CD4-positive, alpha-beta memory T cell (primary cell): ENCODE measurements around the gene CEP152. TPM values are rescaled to one million over a fixed set of nuclear protein-coding genes. Genes with fewer than 3 reads are reported as not detected.

Source experiments
- CTCF ChIA-PET: fragments of 350-600 bp; sonication (Branson Sonifier 250); formaldehyde crosslinking; loops from one replicate; lab custom pipeline; 2021; ENCODE audit warnings: inconsistent platforms; ENCODE audit not compliant: partially characterized antibody; lab: Charles Lee
- POLR2A ChIA-PET: fragments of 350-600 bp; sonication (Branson Sonifier 250); formaldehyde crosslinking; loops from one replicate; lab custom pipeline; 2021; ENCODE audit not compliant: partially characterized antibody; lab: Charles Lee
- DNase-seq, 5 donors: peaks; one replicate each; pipeline versions ENCODE4 v3.0.0 to v3.0.0-alpha.2; 2020 to 2022; ENCODE audit warnings: mixed read lengths in 1 of 5
- H3K27ac ChIP-seq: one replicate; pipeline ENCODE4 v1.7.0; 2013; ENCODE audit warnings: low read depth, low read length
- H3K27me3 ChIP-seq: 2 replicates; pipeline ENCODE4 v1.7.0; 2013; ENCODE audit warnings: mild to moderate bottlenecking, low read length, moderate library complexity; ENCODE audit not compliant: insufficient read depth
- H3K36me3 ChIP-seq: 2 replicates; pipeline ENCODE4 v1.7.0; 2013; ENCODE audit warnings: mild to moderate bottlenecking, low read length, moderate library complexity; ENCODE audit not compliant: insufficient read depth
- H3K4me1 ChIP-seq: 2 replicates; pipeline ENCODE4 v1.7.0; 2013; ENCODE audit warnings: mild to moderate bottlenecking, low read length, moderate library complexity; ENCODE audit not compliant: insufficient read depth
- H3K4me3 ChIP-seq, 2 donors: one replicate each; pipeline ENCODE4 v1.7.0; 2013; ENCODE audit warnings: low read length in 2 of 2, mild to moderate bottlenecking in 1 of 2
- H3K9me3 ChIP-seq, 2 donors: one replicate each; pipeline ENCODE4 v1.7.0; 2013; ENCODE audit warnings: low read length in 2 of 2, control low read depth in 1 of 2; ENCODE audit not compliant: control insufficient read depth in 1 of 2
- H3K27ac Mint-ChIP-seq, 7 donors: one replicate each; pipeline ENCODE4 v1.8.0; 2020 to 2021; ENCODE audit warnings: mixed read lengths in 7 of 7, mild to moderate bottlenecking in 6 of 7, inconsistent platforms in 3 of 7, moderate library complexity in 3 of 7
- H3K27me3 Mint-ChIP-seq, 2 donors: one replicate each; pipeline ENCODE4 v1.8.0; 2020 to 2021; ENCODE audit warnings: mixed read lengths in 2 of 2
- H3K36me3 Mint-ChIP-seq, 2 donors: one replicate each; pipeline ENCODE4 v1.8.0; 2020 to 2021; ENCODE audit warnings: mixed read lengths in 2 of 2, inconsistent platforms in 1 of 2, mild to moderate bottlenecking in 1 of 2
- H3K4me1 Mint-ChIP-seq, 4 donors: one replicate each; pipeline ENCODE4 v1.8.0; 2020 to 2021; ENCODE audit warnings: mixed read lengths in 4 of 4, mild to moderate bottlenecking in 1 of 4
- H3K4me3 Mint-ChIP-seq, 8 donors: one replicate each; pipeline ENCODE4 v1.8.0; 2020 to 2021; ENCODE audit warnings: mixed read lengths in 8 of 8, mild to moderate bottlenecking in 7 of 8, moderate library complexity in 6 of 8, inconsistent platforms in 3 of 8
- H3K9me3 Mint-ChIP-seq, 8 donors: one replicate each; pipeline ENCODE4 v1.8.0; 2020 to 2021; ENCODE audit warnings: mixed read lengths in 8 of 8, mild to moderate bottlenecking in 5 of 8, inconsistent platforms in 3 of 8, moderate library complexity in 1 of 8
- intact Hi-C: fragments of 100-400 bp; cut with micrococcal nuclease; formaldehyde crosslinking; loops from one replicate; pipeline ENCODE4 v1.15.1; 2023
- polyA plus RNA-seq, 2 donors: library from polyadenylated mRNA; unstranded; fragments of 300-500 nt; fragmentation: Illumina TruSeq; gene quantifications; one replicate each; pipeline ENCODE4 v1.2.3, GENCODE V29; 2021
- total RNA-seq, 2 experiments: library from RNA; stranded (reverse); gene quantifications; one replicate each; pipeline ENCODE4 v1.2.3, GENCODE V29; 2021

CEP152 gene
- total and polyA plus RNA-seq, 4 experiments from 2014 or later = 3.0 to 15.3 (median 11.3) TPM

- no peak overlapping the region for H3K4me3 ChIP-seq
- no peak overlapping the region for H3K4me3 Mint-ChIP-seq
- ChIA-PET CTCF (no interaction called here), POLR2A (no interaction called here)
- H3K9me3 ChIP-seq = no peaks in the 10 kb centered on the region
- no peaks in the 10 kb centered on the region for H3K27me3 ChIP-seq
- H3K27me3 Mint-ChIP-seq = peaks cover 11 to 12% of the 10 kb centered on the region in 2 donors
- no peak for DNase-seq
- no peak overlapping the region for H3K27ac Mint-ChIP-seq
- no peaks in the 10 kb centered on the region for H3K36me3 ChIP-seq
- H3K4me1 ChIP-seq = no peaks in the 10 kb centered on the region
- no peaks in the 10 kb centered on the region for H3K9me3 Mint-ChIP-seq
- intact Hi-C loops = no loop called here
- H3K27ac ChIP-seq = no peak overlapping the region
- H3K4me1 Mint-ChIP-seq = no peaks in the 10 kb centered on the region
- H3K36me3 Mint-ChIP-seq = no peaks in the 10 kb centered on the region
Measured at GRCh38 chr15:48851956-48852355, 41.1 kb upstream of the CEP152 start.

GRCh38 chr15:48850648-48851047, 39.8 kb upstream of the CEP152 start:
- no peak for DNase-seq
- H3K9me3 ChIP-seq = no peaks in the 10 kb centered on the region
- no peak overlapping the region for H3K27ac ChIP-seq
- Mint-ChIP-seq H3K36me3 (no peaks in the 10 kb centered on the region), H3K27me3 (peaks cover 12% of the 10 kb centered on the region in 2 donors), H3K27ac (no peak overlapping the region), H3K9me3 (no peaks in the 10 kb centered on the region), H3K4me1 (no peaks in the 10 kb centered on the region), H3K4me3 (no peak overlapping the region)
- H3K4me1 ChIP-seq = no peaks in the 10 kb centered on the region
- ChIA-PET CTCF (no interaction called here), POLR2A (no interaction called here)
- intact Hi-C loops = no loop called here
- H3K4me3 ChIP-seq = no peak overlapping the region
- H3K27me3 ChIP-seq = no peaks in the 10 kb centered on the region
- H3K36me3 ChIP-seq = no peaks in the 10 kb centered on the region

- Histone ChIP-seq H3K27me3 (no peaks in the 10 kb centered on the region), H3K36me3 (no peaks in the 10 kb centered on the region), H3K4me3 (no peak overlapping the region), H3K4me1 (no peaks in the 10 kb centered on the region), H3K9me3 (no peaks in the 10 kb centered on the region), H3K27ac (no peak overlapping the region)
- H3K27ac Mint-ChIP-seq = no peak overlapping the region
- DNase-seq = no peak
- no peaks in the 10 kb centered on the region for H3K36me3 Mint-ChIP-seq
- intact Hi-C loops = no loop called here
- CTCF ChIA-PET = no interaction called here
- no peaks in the 10 kb centered on the region for H3K4me1 Mint-ChIP-seq
- no peak overlapping the region for H3K4me3 Mint-ChIP-seq
- POLR2A ChIA-PET = no interaction called here
- H3K27me3 Mint-ChIP-seq = peaks cover 10% of the 10 kb centered on the region in 2 donors
- H3K9me3 Mint-ChIP-seq = no peaks in the 10 kb centered on the region
Measured at GRCh38 chr15:48845123-48845522, 34.3 kb upstream of the CEP152 start.

- intact Hi-C loops = no loop called here
- Mint-ChIP-seq H3K27me3 (peaks cover 1 to 6% of the 10 kb centered on the region in 2 donors), H3K9me3 (no peaks in the 10 kb centered on the region), H3K4me3 (no peak overlapping the region), H3K4me1 (no peaks in the 10 kb centered on the region), H3K27ac (no peak overlapping the region), H3K36me3 (no peaks in the 10 kb centered on the region)
- Histone ChIP-seq H3K4me1 (no peaks in the 10 kb centered on the region), H3K36me3 (no peaks in the 10 kb centered on the region), H3K27me3 (no peaks in the 10 kb centered on the region), H3K27ac (no peak overlapping the region), H3K9me3 (no peaks in the 10 kb centered on the region), H3K4me3 (no peak overlapping the region)
- no peak for DNase-seq
- CTCF ChIA-PET = no interaction called here
- POLR2A ChIA-PET = no interaction called here
Measured at GRCh38 chr15:48842501-48842900, 31.6 kb upstream of the CEP152 start.

- H3K9me3 ChIP-seq = no peaks in the 10 kb centered on the region
- peaks cover 16 to 26% of the 10 kb centered on the region in 2 donors for H3K27me3 Mint-ChIP-seq
- H3K36me3 ChIP-seq = no peaks in the 10 kb centered on the region
- ChIA-PET POLR2A (no interaction called here), CTCF (no interaction called here)
- no peak overlapping the region for H3K4me3 ChIP-seq
- no peak for DNase-seq
- no peak overlapping the region for H3K4me3 Mint-ChIP-seq
- no peaks in the 10 kb centered on the region for H3K4me1 Mint-ChIP-seq
- H3K27ac ChIP-seq = no peak overlapping the region
- peaks cover 4 to 25% (median 20%) of the 10 kb centered on the region in 8 donors for H3K9me3 Mint-ChIP-seq
- no peaks in the 10 kb centered on the region for H3K4me1 ChIP-seq
- H3K36me3 Mint-ChIP-seq = no peaks in the 10 kb centered on the region
- H3K27me3 ChIP-seq = no peaks in the 10 kb centered on the region
- intact Hi-C loops = no loop called here
- no peak overlapping the region for H3K27ac Mint-ChIP-seq
Measured at GRCh38 chr15:48834756-48835155, 23.9 kb upstream of the CEP152 start.

- Histone ChIP-seq H3K4me1 (no peaks in the 10 kb centered on the region), H3K27me3 (no peaks in the 10 kb centered on the region), H3K27ac (no peak overlapping the region), H3K4me3 (no peak overlapping the region), H3K9me3 (no peaks in the 10 kb centered on the region), H3K36me3 (no peaks in the 10 kb centered on the region)
- Mint-ChIP-seq H3K9me3 (peaks cover 4 to 25% (median 20%) of the 10 kb centered on the region in 8 donors), H3K4me1 (no peaks in the 10 kb centered on the region), H3K27ac (no peak overlapping the region), H3K36me3 (no peaks in the 10 kb centered on the region), H3K4me3 (peak overlapping the region in 1 of 8 donors; percentile 41), H3K27me3 (peaks cover 20 to 31% of the 10 kb centered on the region in 2 donors)
- no peak for DNase-seq
- CTCF ChIA-PET = no interaction called here
- POLR2A ChIA-PET = no interaction called here
- intact Hi-C loops = no loop called here
Measured at GRCh38 chr15:48833526-48834239, 22.8 kb upstream of the CEP152 start.

- intact Hi-C loops = no loop called here
- no peaks in the 10 kb centered on the region for H3K36me3 Mint-ChIP-seq
- Histone ChIP-seq H3K27ac (no peak overlapping the region), H3K4me3 (no peak overlapping the region), H3K4me1 (no peaks in the 10 kb centered on the region), H3K27me3 (no peaks in the 10 kb centered on the region), H3K9me3 (no peaks in the 10 kb centered on the region), H3K36me3 (no peaks in the 10 kb centered on the region)
- no peak overlapping the region for H3K4me3 Mint-ChIP-seq
- H3K27me3 Mint-ChIP-seq = peaks cover 22 to 29% of the 10 kb centered on the region in 2 donors
- ChIA-PET CTCF (no interaction called here), POLR2A (no interaction called here)
- no peaks in the 10 kb centered on the region for H3K4me1 Mint-ChIP-seq
- H3K27ac Mint-ChIP-seq = no peak overlapping the region
- peaks cover 4 to 25% (median 20%) of the 10 kb centered on the region in 8 donors for H3K9me3 Mint-ChIP-seq
- no peak for DNase-seq
Measured at GRCh38 chr15:48832648-48833047, 21.8 kb upstream of the CEP152 start.
